Ishikawa (cell line): ENCODE data around the gene FNBP1.

ENCODE experiments used
- CEBPB ChIP-seq: IDR thresholded peaks from 2 replicates; pipeline ENCODE4 v1.6.1; 2012
- CREB1 ChIP-seq: IDR thresholded peaks from 2 replicates; pipeline ENCODE4 v1.6.1; 2012; ENCODE audit warnings: low read depth
- EGR1 ChIP-seq: IDR thresholded peaks from 2 replicates; pipeline ENCODE4 v1.6.1; 2012
- EP300 ChIP-seq: IDR thresholded peaks from 2 replicates; pipeline ENCODE4 v1.6.1; 2012; ENCODE audit warnings: borderline replicate concordance
- FOXM1 ChIP-seq: IDR thresholded peaks from 2 replicates; pipeline ENCODE4 v1.6.1; 2012; ENCODE audit warnings: low read depth, borderline replicate concordance
- NFIC ChIP-seq: IDR thresholded peaks from 2 replicates; pipeline ENCODE4 v1.6.1; 2012
- RAD21 ChIP-seq: IDR thresholded peaks from 2 replicates; pipeline ENCODE4 v1.6.1; 2012; ENCODE audit warnings: low read depth
- TCF12 ChIP-seq: IDR thresholded peaks from 2 replicates; pipeline ENCODE4 v1.6.1; 2012; ENCODE audit warnings: low read depth
- TEAD4 ChIP-seq: IDR thresholded peaks from 2 replicates; pipeline ENCODE4 v1.6.1; 2012
- YY1 ChIP-seq: IDR thresholded peaks from 2 replicates; pipeline ENCODE4 v1.6.1; 2012; ENCODE audit warnings: low read depth
- ZBTB7A ChIP-seq: IDR thresholded peaks from 2 replicates; pipeline ENCODE4 v1.6.1; 2012; ENCODE audit warnings: low read depth
- TF ChIP-seq, protein P1 (sequence below): IDR thresholded peaks from 2 replicates; pipeline ENCODE4 v1.6.1; 2012; ENCODE audit warnings: low read depth, mild to moderate bottlenecking
- TF ChIP-seq, protein P2 (sequence below): IDR thresholded peaks from 2 replicates; pipeline ENCODE4 v1.6.1; 2012
- TF ChIP-seq, protein P3 (sequence below): IDR thresholded peaks from 2 replicates; pipeline ENCODE4 v1.6.1; 2012

The FNBP1 gene

DNA sequence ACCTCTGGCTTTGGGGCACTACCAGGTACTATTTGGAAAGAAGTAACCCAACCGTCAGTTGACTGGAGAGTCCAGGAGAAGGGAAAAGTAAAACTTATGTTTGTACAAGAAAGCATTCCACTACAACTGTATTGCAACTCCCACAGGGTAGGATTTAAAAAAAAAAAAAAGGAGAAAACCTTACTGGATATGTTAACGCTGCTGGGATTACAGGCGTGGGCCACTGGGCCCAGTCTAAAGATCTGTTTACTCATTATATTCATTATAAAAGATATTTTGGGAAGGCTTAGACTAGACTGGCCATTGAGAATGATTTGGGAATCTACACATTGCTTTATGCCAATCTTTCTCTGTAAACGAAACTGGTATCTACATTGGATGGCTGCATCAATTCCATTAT lies 121.1 kb downstream of the FNBP1 start:
- TF ChIP-seq CEBPB (no peak), TEAD4 (no peak)
- TF ChIP-seq, protein P1, sequence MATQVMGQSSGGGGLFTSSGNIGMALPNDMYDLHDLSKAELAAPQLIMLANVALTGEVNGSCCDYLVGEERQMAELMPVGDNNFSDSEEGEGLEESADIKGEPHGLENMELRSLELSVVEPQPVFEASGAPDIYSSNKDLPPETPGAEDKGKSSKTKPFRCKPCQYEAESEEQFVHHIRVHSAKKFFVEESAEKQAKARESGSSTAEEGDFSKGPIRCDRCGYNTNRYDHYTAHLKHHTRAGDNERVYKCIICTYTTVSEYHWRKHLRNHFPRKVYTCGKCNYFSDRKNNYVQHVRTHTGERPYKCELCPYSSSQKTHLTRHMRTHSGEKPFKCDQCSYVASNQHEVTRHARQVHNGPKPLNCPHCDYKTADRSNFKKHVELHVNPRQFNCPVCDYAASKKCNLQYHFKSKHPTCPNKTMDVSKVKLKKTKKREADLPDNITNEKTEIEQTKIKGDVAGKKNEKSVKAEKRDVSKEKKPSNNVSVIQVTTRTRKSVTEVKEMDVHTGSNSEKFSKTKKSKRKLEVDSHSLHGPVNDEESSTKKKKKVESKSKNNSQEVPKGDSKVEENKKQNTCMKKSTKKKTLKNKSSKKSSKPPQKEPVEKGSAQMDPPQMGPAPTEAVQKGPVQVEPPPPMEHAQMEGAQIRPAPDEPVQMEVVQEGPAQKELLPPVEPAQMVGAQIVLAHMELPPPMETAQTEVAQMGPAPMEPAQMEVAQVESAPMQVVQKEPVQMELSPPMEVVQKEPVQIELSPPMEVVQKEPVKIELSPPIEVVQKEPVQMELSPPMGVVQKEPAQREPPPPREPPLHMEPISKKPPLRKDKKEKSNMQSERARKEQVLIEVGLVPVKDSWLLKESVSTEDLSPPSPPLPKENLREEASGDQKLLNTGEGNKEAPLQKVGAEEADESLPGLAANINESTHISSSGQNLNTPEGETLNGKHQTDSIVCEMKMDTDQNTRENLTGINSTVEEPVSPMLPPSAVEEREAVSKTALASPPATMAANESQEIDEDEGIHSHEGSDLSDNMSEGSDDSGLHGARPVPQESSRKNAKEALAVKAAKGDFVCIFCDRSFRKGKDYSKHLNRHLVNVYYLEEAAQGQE: no peak
- TF ChIP-seq, protein P2, sequence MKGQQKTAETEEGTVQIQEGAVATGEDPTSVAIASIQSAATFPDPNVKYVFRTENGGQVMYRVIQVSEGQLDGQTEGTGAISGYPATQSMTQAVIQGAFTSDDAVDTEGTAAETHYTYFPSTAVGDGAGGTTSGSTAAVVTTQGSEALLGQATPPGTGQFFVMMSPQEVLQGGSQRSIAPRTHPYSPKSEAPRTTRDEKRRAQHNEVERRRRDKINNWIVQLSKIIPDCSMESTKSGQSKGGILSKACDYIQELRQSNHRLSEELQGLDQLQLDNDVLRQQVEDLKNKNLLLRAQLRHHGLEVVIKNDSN: no peak
- TF ChIP-seq, protein P3, sequence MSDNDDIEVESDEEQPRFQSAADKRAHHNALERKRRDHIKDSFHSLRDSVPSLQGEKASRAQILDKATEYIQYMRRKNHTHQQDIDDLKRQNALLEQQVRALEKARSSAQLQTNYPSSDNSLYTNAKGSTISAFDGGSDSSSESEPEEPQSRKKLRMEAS: no peak

DNA sequence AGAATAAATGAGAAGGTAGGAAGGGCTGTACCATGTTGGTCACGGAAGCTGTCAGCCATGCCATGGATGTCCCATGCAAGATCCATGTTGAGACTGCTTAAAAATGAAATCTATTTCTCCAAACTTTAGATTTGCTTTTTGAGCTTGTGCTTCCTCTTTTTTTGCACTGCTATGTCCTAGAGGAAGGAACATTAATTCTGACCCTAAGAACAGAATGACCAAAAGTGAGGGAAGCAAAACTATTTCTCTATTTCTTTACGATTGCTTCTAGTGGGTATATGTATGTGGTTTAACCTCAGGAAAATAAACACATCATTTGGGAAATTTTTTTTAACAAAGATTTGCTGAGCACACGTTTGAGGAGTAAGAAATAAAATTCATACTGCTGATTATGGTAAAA lies 123.1 kb downstream of the FNBP1 start:
- TF ChIP-seq, protein P1: no peak
- TF ChIP-seq YY1: no peak
- no peak for TF ChIP-seq EGR1
- TF ChIP-seq NFIC: no peak
- no peak for TF ChIP-seq RAD21
- TF ChIP-seq, protein P2: no peak
- no peak for TF ChIP-seq CEBPB
- no peak for TF ChIP-seq TEAD4
- no peak for TF ChIP-seq EP300

DNA sequence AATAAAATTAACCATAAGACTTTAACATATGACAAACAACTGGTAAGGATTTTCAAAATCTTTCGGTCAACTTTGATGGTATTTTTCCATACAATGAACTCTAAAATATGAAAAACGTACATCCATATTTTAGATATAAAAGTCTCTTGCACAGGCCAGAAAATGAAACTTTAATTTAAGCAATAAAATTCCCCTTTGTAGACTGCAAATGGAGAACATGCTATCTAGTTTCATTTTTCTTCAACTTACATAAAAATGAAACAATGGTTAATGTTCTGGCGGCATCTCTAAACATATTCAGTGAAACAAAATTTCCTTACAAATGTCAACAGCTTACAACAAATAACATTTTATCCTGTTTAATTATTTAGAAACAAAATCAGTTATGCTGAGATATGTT lies 123.7 kb downstream of the FNBP1 start:
- TF ChIP-seq CREB1: no peak

DNA sequence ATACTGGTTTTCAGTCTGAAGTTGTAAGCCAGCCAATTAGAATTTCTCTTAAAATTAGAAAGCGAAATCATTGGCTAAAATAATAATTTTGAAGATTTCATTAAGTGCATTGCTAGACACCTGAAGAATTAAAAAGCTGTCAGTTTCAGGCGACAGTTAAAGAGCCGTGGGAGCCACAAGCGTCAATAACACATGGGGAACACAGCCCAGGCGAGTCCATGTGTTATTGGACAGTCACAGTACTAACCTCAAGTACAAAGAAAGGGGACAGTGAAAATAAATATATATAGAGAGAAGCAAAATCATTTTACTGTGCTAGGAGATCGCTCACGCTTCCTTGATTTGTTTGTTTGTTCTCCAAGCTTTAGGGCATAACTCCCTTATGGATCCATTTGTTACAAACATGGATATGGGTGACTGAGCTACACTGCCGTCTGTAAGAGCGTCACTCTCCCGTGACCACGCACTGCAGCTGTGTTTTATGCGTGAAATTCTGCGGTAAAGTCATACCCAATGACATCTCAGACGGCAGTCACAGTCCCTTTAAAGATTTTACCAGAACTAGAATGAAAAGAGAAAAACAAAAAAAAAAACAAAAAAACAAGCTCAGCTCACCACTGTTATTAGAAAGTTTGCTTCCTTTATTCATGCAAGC lies 124.6 kb downstream of the FNBP1 start:
- no peak for TF ChIP-seq TCF12
- TF ChIP-seq, protein P2: no peak
- TF ChIP-seq CEBPB: no peak
- TF ChIP-seq RAD21: no peak
- TF ChIP-seq CREB1: no peak
- TF ChIP-seq ZBTB7A: no peak
- no peak for TF ChIP-seq TEAD4
- TF ChIP-seq EP300: no peak
- TF ChIP-seq, protein P1: no peak
- no peak for TF ChIP-seq YY1
- no peak for TF ChIP-seq FOXM1

DNA sequence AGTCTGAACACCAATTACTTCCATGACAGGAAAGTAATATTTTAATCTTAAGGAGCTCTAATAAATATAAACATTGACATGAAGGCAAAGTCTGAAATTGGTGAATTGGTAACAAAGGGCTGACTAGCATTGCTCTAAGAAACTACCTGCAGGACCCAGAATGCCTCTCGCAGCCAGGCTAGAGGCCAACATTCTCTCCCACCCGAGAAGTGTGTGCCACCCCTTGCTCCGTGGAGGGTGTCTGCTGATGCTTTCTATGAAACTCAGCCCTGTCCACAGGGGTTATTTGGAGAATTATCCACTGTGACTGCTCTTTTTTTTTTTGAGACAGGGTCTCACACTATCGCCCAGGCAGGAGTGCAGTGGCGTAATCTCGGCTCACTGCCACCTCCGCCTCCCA lies 126.3 kb downstream of the FNBP1 start:
- TF ChIP-seq EGR1 (no peak), EP300 (no peak), TEAD4 (no peak), TCF12 (no peak), FOXM1 (no peak), ZBTB7A (no peak), CREB1 (no peak), CEBPB (no peak)
- TF ChIP-seq, protein P3: no peak
- TF ChIP-seq, protein P2: no peak
- TF ChIP-seq, protein P1: no peak
